ENCODE results near the gene FAU. TPM values are rescaled to one million over a fixed set of nuclear protein-coding genes. Genes with fewer than 3 reads are reported as not detected.

The FAU gene
- total and polyA plus RNA-seq, 2 experiments from 2014 or later, result 546 to 1,183 TPM

DNA sequence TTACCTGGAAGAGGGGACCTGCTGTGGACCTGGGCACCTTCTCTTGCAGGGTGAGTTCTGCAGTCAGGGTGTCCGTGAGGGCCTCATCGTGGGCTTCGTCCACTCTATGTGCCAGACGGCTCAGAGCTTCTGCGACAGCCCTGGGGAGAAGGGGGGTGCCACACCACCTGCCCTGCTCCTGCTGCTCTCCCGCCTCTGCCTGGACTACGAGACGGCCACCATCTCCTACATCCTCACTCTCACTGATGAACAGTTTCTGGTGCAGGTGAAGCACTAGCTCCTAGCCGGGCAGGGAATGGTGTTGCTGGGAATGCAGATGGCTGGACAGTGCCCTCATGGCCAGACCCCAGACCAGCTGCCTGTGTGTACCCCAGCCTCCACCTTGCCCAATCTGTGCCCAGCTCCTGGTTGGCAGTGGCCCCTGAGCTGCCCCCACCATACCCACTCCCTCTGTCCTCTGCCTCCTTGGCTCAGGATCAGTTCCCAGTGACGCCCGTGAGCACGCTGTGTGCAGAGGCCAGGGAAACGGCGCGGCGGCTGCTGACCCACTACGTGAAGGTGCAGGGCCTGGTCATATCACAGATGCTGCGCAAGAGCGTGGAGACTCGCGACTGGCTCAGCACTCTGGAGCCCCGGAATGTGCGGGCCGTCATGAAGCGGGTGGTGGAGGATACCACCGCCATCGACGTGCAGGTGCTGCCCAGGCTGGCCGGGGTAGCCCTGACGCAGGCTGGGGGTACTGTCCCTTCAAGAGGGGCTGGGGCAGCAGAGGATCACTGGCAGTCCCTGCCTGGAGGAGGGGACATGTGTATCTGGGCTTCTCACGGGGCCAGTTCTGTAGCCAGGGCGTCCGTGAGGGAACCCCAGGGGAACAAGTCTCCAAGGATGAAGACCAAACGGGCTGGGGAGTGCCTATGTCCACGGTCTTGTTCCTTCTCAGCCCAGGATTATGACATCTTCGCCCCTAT, 12.4 kb downstream of the FAU start:
- H3K9me3 ChIP-seq (ENCODE audit: low read depth), result no peaks in the 10 kb centered on the region
- DNase-seq (ENCODE audit: low read depth in 1 of 2, low spot score in 1 of 2), result no peak
- TF ChIP-seq CTCF (IDR thresholded peaks at IDR 0.05; ENCODE audit: low read depth, low read length), result no peak

DNA sequence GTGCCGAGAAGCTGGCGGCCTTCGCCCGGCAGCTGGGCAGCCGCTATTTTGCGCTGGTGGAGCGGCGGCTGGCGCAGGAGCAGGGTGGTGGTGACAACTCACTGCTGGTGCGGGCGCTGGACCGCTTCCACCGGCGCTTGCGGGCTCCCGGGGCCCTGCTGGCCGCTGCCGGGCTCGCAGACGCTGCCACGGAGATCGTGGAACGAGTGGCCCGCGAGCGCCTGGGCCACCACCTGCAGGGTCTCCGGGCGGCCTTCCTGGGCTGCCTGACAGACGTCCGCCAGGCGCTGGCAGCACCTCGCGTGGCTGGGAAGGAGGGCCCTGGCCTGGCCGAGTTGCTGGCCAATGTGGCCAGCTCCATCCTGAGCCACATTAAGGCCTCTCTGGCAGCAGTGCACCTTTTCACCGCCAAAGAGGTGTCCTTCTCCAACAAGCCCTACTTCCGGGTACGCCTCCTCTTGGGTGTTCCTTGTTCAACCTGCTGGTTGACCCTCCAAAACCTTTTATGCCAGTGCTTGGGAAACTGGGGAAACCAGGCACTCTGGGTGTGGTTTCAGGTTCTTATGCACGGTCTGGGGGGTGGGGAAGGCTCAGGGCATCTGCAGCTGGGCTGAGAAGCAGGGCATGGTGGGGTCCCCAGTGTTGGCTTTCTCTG, 13.3 kb downstream of the FAU start:
- no peak for DNase-seq (ENCODE audit: low read depth in 1 of 2, low spot score in 1 of 2)
- TF ChIP-seq CTCF (IDR thresholded peaks at IDR 0.05; ENCODE audit: low read depth, low read length), result no peak
- no peaks in the 10 kb centered on the region for H3K36me3 ChIP-seq
- H3K9me3 ChIP-seq (ENCODE audit: low read depth), result no peaks in the 10 kb centered on the region
- no peak overlapping the region for H3K27ac ChIP-seq
- H3K4me3 ChIP-seq, result no peak overlapping the region
- H3K27me3 ChIP-seq, result no peaks in the 10 kb centered on the region
- H3K4me1 ChIP-seq (ENCODE audit: low read depth), result peaks cover 12% of the 10 kb centered on the region

More for the DNA sequence above, 12.4 kb downstream of the FAU start:
- Histone ChIP-seq H3K4me1 (ENCODE audit: low read depth) (peaks cover 13% of the 10 kb centered on the region), H3K27me3 (no peaks in the 10 kb centered on the region), H3K36me3 (no peaks in the 10 kb centered on the region), H3K4me3 (no peak overlapping the region), H3K27ac (no peak overlapping the region)

GRCh38 chr11:65107751-65108468, 14.0 kb downstream of the FAU start:
- Histone ChIP-seq H3K9me3 (ENCODE audit: low read depth) (no peaks in the 10 kb centered on the region), H3K4me1 (ENCODE audit: low read depth) (peaks cover 7% of the 10 kb centered on the region), H3K27ac (no peak overlapping the region), H3K4me3 (no peak overlapping the region), H3K36me3 (no peaks in the 10 kb centered on the region), H3K27me3 (no peaks in the 10 kb centered on the region)
- TF ChIP-seq CTCF (IDR thresholded peaks at IDR 0.05; ENCODE audit: low read depth, low read length), result no peak
- DNase-seq (ENCODE audit: low read depth in 1 of 2, low spot score in 1 of 2), result no peak

GRCh38 chr11:65107078-65107477, 14.9 kb downstream of the FAU start:
- Histone ChIP-seq H3K27ac (no peak overlapping the region), H3K4me1 (ENCODE audit: low read depth) (peaks cover 7% of the 10 kb centered on the region), H3K9me3 (ENCODE audit: low read depth) (no peaks in the 10 kb centered on the region), H3K36me3 (no peaks in the 10 kb centered on the region), H3K4me3 (no peak overlapping the region), H3K27me3 (no peaks in the 10 kb centered on the region)
- DNase-seq (ENCODE audit: low read depth in 1 of 2, low spot score in 1 of 2), result no peak
- no peak for TF ChIP-seq CTCF (IDR thresholded peaks at IDR 0.05; ENCODE audit: low read depth, low read length)

GRCh38 chr11:65104628-65105027, 17.3 kb downstream of the FAU start:
- no peak overlapping the region for H3K4me3 ChIP-seq
- H3K27ac ChIP-seq, result no peak overlapping the region
- no peaks in the 10 kb centered on the region for H3K4me1 ChIP-seq (ENCODE audit: low read depth)
- no peak for DNase-seq (ENCODE audit: low read depth in 1 of 2, low spot score in 1 of 2)
- TF ChIP-seq CTCF (IDR thresholded peaks at IDR 0.05; ENCODE audit: low read depth, low read length), result no peak
- no peaks in the 10 kb centered on the region for H3K9me3 ChIP-seq (ENCODE audit: low read depth)
- no peaks in the 10 kb centered on the region for H3K36me3 ChIP-seq
- H3K27me3 ChIP-seq, result no peaks in the 10 kb centered on the region

Measured in cardiac muscle cell (in vitro differentiated cells and primary cell).